Calu3 (cell line): ENCODE measurements around the gene CACNG6. TPM values are rescaled to one million over a fixed set of nuclear protein-coding genes. Genes with fewer than 3 reads are reported as not detected.

Experiments used
- BruUV-seq: library from RNA; stranded (reverse); fragments of 400-500 nt; replicated peaks from 2 replicates; lab custom pipeline; 2021; lab: Mats Ljungman, UMichigan
- CTCF ChIA-PET: fragments of 300-600 bp; sonication (Branson Sonifier 250); formaldehyde crosslinking; loops from one replicate; lab custom pipeline; 2022; ENCODE audit warnings: antibody characterized with exemption; lab: Charles Lee
- DNase-seq: peaks from one replicate; pipeline ENCODE4 v3.0.0; 2022
- H3K27ac Mint-ChIP-seq: one replicate; pipeline ENCODE4 v1.8.0; 2022; ENCODE audit warnings: mixed read lengths; ENCODE audit not compliant: unreplicated experiment
- H3K27me3 Mint-ChIP-seq: one replicate; pipeline ENCODE4 v1.8.0; 2022; ENCODE audit warnings: mixed read lengths; ENCODE audit not compliant: unreplicated experiment
- H3K36me3 Mint-ChIP-seq: one replicate; pipeline ENCODE4 v1.8.0; 2022; ENCODE audit warnings: mild to moderate bottlenecking, moderate library complexity, mixed read lengths; ENCODE audit not compliant: insufficient read depth, unreplicated experiment
- H3K4me1 Mint-ChIP-seq: one replicate; pipeline ENCODE4 v1.8.0; 2022; ENCODE audit warnings: mild to moderate bottlenecking, low read depth, mixed read lengths; ENCODE audit not compliant: unreplicated experiment
- H3K4me3 Mint-ChIP-seq: one replicate; pipeline ENCODE4 v1.8.0; 2022; ENCODE audit warnings: mild to moderate bottlenecking, low read depth, moderate library complexity, mixed read lengths; ENCODE audit not compliant: unreplicated experiment
- H3K9me3 Mint-ChIP-seq: one replicate; pipeline ENCODE4 v1.8.0; 2022; ENCODE audit warnings: low read depth, mixed read lengths; ENCODE audit not compliant: unreplicated experiment
- CTCF ChIP-seq: fragments of 200-600 bp; IDR thresholded peaks from one replicate; pipeline ENCODE4 v1.8.0; 2022; ENCODE audit warnings: antibody characterized with exemption; ENCODE audit not compliant: unreplicated experiment
- intact Hi-C: fragments of 100-400 bp; cut with micrococcal nuclease; formaldehyde crosslinking; loops from one replicate; pipeline ENCODE4 v1.10.0; 2022; ENCODE audit not compliant: unreplicated experiment
- total RNA-seq: library from RNA; stranded (reverse); gene quantifications from 2 replicates; pipeline ENCODE4 v1.2.3, GENCODE V29; 2022

CACNG6 gene
- total RNA-seq, 1 experiment from 2014 or later, result 144 TPM

DNA sequence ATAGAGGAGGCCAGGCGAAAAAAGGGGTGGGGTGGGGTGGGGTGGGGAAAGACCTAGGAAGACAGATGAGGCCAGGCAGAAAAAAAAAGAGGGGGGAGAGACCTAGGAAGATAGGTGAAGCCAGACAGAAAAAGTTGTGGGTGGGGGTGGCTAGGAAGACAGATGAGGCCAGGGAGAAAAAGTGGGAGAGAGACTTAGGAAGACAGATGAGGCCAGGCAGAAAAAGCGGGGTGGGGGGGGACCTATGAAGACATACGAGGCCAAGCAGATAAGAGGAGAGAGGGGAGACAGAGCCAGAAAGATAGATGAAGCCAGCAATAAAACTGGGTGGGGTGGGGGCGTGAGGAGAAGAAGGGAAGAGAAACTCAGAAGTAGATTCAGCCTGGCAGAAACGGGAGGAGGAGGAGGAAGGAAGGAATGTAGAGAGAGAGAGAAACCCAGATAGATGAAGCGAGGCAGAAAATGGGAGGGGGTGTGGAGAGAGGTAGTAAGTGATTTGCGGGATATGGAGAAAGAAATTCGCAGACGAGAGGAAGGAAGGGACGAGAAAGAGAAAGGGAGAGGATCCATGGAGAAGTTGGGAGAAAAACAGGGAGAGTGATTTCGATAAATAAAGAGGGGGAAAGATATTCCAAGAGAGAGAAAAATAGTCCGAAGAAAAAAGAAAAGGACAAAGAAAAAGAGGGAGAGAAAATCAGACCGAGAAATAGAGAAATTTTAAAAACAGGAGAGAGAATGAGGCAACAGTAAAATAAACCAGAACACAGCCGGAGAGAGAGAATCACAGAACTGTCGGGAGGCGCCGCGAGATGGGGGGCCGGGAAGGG lies 12.2 kb upstream of the CACNG6 start:
- Mint-ChIP-seq H3K36me3 (peaks cover 57% of the 10 kb centered on the region), H3K4me1 (peaks cover 31% of the 10 kb centered on the region), H3K9me3 (no peaks in the 10 kb centered on the region), H3K27me3 (no peaks in the 10 kb centered on the region), H3K27ac (peak overlapping the region; percentile 96), H3K4me3 (no peak overlapping the region)
- CTCF ChIA-PET, result interaction anchor here (1.8 to 2.3 kb wide), 2 partner anchors 51 to 171 kb away, joined by 11 to 13 read pairs; no protein-coding TSS in a partner anchor
- no peak for DNase-seq
- no peak for TF ChIP-seq CTCF
- intact Hi-C loops, result no loop called here
- BruUV-seq, result no TSS peak

DNA sequence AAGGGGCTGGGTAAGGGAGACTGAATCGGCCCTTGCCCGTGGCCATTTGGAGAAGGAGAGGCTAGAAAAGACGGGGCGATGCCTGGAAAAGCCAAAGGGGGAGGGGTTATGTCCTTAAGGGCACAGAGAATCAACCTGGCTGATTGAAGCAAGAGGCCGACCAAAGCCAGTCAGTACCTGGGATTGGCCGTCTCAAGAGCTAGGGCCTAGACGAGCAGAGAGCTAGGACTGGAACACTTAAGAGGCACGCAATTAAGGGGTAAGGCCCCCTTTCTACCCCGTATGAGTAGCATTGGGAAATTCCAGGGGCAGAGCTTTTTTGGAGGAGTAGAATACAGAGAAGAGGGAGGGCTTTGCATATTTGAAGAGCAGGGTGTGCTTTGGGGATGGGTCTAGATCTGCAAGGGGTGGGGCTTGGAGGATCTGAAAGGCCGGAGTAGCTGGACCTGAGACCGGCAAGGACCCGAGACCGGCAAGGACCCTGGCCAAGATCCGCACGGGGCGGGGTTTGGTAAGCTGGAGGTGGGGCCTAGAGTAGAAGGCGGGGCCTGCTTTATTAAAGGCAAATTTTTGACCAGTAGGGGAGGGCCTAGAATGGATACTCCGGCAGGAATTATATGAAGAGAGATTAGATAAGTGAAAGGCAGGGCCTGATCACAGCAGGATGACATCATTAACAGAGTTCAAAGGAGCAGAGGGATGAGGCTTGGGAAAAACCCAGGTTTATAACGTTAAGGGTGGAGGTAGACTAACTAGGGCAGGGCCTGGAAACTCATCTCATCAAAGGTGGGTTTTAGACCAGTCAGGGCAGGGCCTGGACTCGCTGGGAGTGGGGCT lies 10.7 kb upstream of the CACNG6 start:
- CTCF ChIA-PET, result interaction anchor here (0.5 to 2.7 kb wide), 26 partner anchors 9 to 948 kb away, joined by 3 to 38 read pairs (median 4); partner anchors contain the start of genes CACNG6 and LENG1
- Mint-ChIP-seq H3K4me3 (no peak overlapping the region), H3K9me3 (no peaks in the 10 kb centered on the region), H3K27ac (peak overlapping the region; percentile 96), H3K27me3 (no peaks in the 10 kb centered on the region), H3K36me3 (peaks cover 55% of the 10 kb centered on the region), H3K4me1 (peaks cover 31% of the 10 kb centered on the region)
- TF ChIP-seq CTCF, result peak; percentile 34
- intact Hi-C loops, result loop anchor here (1.0 to 10.0 kb wide), 6 partner anchors 22 to 138 kb away; partner anchors contain the start of genes CACNG7, PRPF31 and TFPT
- no TSS peak for BruUV-seq
- DNase-seq, result peak; percentile 98

DNA sequence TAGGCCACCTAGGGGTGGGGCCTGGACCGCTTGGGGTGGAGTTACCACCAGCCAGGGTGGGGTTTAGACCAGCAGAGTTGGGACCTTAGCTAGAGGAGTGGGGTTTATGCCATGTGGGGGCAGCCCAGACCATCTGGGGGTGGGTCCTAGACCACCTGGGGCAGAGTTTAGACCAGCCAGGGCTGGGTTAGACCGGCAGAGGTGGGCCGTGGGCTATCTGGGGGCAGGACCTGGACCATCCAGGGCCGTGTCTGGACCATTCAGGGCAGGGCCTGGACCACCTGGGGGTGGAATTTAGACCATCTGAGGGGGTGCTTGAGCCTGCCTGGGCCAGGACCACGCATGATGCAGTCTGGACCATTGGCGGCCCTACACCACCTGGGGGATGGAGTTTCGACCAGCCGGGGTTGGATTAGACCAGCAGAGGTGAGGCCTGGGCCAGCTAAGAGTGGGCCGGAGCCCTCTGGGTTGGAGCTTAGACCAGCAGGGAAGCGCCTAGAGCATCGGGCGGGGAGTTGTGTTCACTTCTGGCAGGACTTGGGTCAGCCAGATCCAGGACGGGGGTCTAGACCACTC lies 10.0 kb upstream of the CACNG6 start:
- H3K27ac Mint-ChIP-seq, result peak overlapping the region; percentile 96
- H3K36me3 Mint-ChIP-seq, result peaks cover 52% of the 10 kb centered on the region
- no peak for TF ChIP-seq CTCF
- intact Hi-C loops, result loop anchor here (1.0 to 10.0 kb wide), 5 partner anchors 39 to 139 kb away; partner anchors contain the start of genes CACNG7, PRPF31 and TFPT
- H3K27me3 Mint-ChIP-seq, result no peaks in the 10 kb centered on the region
- H3K9me3 Mint-ChIP-seq, result no peaks in the 10 kb centered on the region
- DNase-seq, result peak; percentile 95
- CTCF ChIA-PET, result interaction anchor here (0.6 to 2.7 kb wide), 12 partner anchors 8 to 189 kb away, joined by 3 to 38 read pairs (median 10); partner anchors contain the start of gene CACNG6
- peaks cover 31% of the 10 kb centered on the region for H3K4me1 Mint-ChIP-seq
- BruUV-seq, result no TSS peak
- H3K4me3 Mint-ChIP-seq, result no peak overlapping the region

- intact Hi-C loops, result loop anchor here (5.0 to 10.0 kb wide), 2 partner anchors 75 to 133 kb away; partner anchors contain the start of genes CACNG7, PRPF31 and TFPT
- Mint-ChIP-seq H3K27me3 (no peaks in the 10 kb centered on the region), H3K4me1 (peaks cover 30% of the 10 kb centered on the region), H3K9me3 (no peaks in the 10 kb centered on the region), H3K4me3 (no peak overlapping the region), H3K27ac (peak overlapping the region; percentile 96), H3K36me3 (peaks cover 48% of the 10 kb centered on the region)
- BruUV-seq, result TSS peak; percentile 10
- CTCF ChIA-PET, result interaction anchor here (0.6 to 2.7 kb wide), 2 partner anchors 41 to 116 kb away, joined by 5 to 38 read pairs; no protein-coding TSS in a partner anchor
- TF ChIP-seq CTCF, result no peak
- DNase-seq, result peak; percentile 49
Measured at GRCh38 chr19:53982001-53982451, 9.4 kb upstream of the CACNG6 start.
